T-helper 2 cell treated with Interferon-gamma antibody and Interleukin-4, amounts not matched to agents 5 μg/mL and 100 μg/mL, for 36 hours (primary cell): ENCODE measurements around the gene CLSTN1.
"Not testable (repeated sequence)": the region's sequence is repeated elsewhere in the genome, so short reads cannot be mapped to it uniquely, and the experiment has no call there.

Experiments used
- DNase-seq: peaks from one replicate; pipeline ENCODE4 v3.0.0; 2021; ENCODE audit warnings: low spot score
- H3K27ac Mint-ChIP-seq: one replicate; pipeline ENCODE4 v1.8.0; 2021; ENCODE audit warnings: mild to moderate bottlenecking, mixed read lengths
- H3K27me3 Mint-ChIP-seq: one replicate; pipeline ENCODE4 v1.8.0; 2021; ENCODE audit warnings: low read depth, mixed read lengths
- H3K36me3 Mint-ChIP-seq: one replicate; pipeline ENCODE4 v1.8.0; 2021; ENCODE audit warnings: low read depth, mixed read lengths
- H3K4me1 Mint-ChIP-seq: one replicate; pipeline ENCODE4 v1.8.0; 2021; ENCODE audit warnings: low read depth, mixed read lengths
- H3K4me3 Mint-ChIP-seq: one replicate; pipeline ENCODE4 v1.8.0; 2022; ENCODE audit warnings: mild to moderate bottlenecking, moderate library complexity, mixed read lengths
- H3K9me3 Mint-ChIP-seq: one replicate; pipeline ENCODE4 v1.8.0; 2021; ENCODE audit warnings: mixed read lengths

The CLSTN1 gene

GRCh38 chr1:9714257-9714718, 109.5 kb downstream of the CLSTN1 start:
- Mint-ChIP-seq H3K36me3 (peaks cover 74% of the 10 kb centered on the region), H3K27ac (peak overlapping the region; percentile 75), H3K4me3 (peak overlapping the region; percentile 26), H3K9me3 (no peaks in the 10 kb centered on the region), H3K27me3 (no peaks in the 10 kb centered on the region), H3K4me1 (peaks cover 40% of the 10 kb centered on the region)
- no peak for DNase-seq

GRCh38 chr1:9712767-9713166, 111.0 kb downstream of the CLSTN1 start:
- DNase-seq, H3K27me3 Mint-ChIP-seq, H3K4me3 Mint-ChIP-seq, H3K9me3 Mint-ChIP-seq: not testable (repeated sequence)
- Mint-ChIP-seq H3K27ac (peak overlapping the region; percentile 67), H3K4me1 (peaks cover 33% of the 10 kb centered on the region), H3K36me3 (peaks cover 66% of the 10 kb centered on the region)

GRCh38 chr1:9711466-9712020, 112.2 kb downstream of the CLSTN1 start:
- Mint-ChIP-seq H3K27ac (peak overlapping the region; percentile 36), H3K27me3 (no peaks in the 10 kb centered on the region), H3K4me1 (peaks cover 31% of the 10 kb centered on the region), H3K4me3 (no peak overlapping the region), H3K9me3 (no peaks in the 10 kb centered on the region), H3K36me3 (peaks cover 62% of the 10 kb centered on the region)
- DNase-seq: no peak

- Mint-ChIP-seq H3K27me3 (no peaks in the 10 kb centered on the region), H3K4me1 (peaks cover 40% of the 10 kb centered on the region), H3K36me3 (peaks cover 58% of the 10 kb centered on the region), H3K4me3 (no peak overlapping the region), H3K9me3 (no peaks in the 10 kb centered on the region), H3K27ac (peak overlapping the region; percentile 65)
- DNase-seq: no peak
Measured at GRCh38 chr1:9710037-9710436, 113.7 kb downstream of the CLSTN1 start.

GRCh38 chr1:9706178-9706577, 117.6 kb downstream of the CLSTN1 start:
- Mint-ChIP-seq H3K27ac (no peak overlapping the region), H3K4me3 (no peak overlapping the region), H3K9me3 (peaks cover 8% of the 10 kb centered on the region), H3K27me3 (no peaks in the 10 kb centered on the region), H3K4me1 (peaks cover 43% of the 10 kb centered on the region), H3K36me3 (peaks cover 65% of the 10 kb centered on the region)
- no peak for DNase-seq

- Mint-ChIP-seq H3K9me3 (peaks cover 8% of the 10 kb centered on the region), H3K4me3 (peak overlapping the region; percentile 0), H3K27ac (peak overlapping the region; percentile 71), H3K36me3 (peaks cover 65% of the 10 kb centered on the region), H3K27me3 (no peaks in the 10 kb centered on the region), H3K4me1 (peaks cover 49% of the 10 kb centered on the region)
- DNase-seq: no peak
Measured at GRCh38 chr1:9705337-9706093, 118.2 kb downstream of the CLSTN1 start.

- peaks cover 49% of the 10 kb centered on the region for H3K4me1 Mint-ChIP-seq
- peak overlapping the region; percentile 56 for H3K4me3 Mint-ChIP-seq
- peaks cover 67% of the 10 kb centered on the region for H3K36me3 Mint-ChIP-seq
- peak overlapping the region; percentile 55 for H3K27ac Mint-ChIP-seq
- H3K27me3 Mint-ChIP-seq: no peaks in the 10 kb centered on the region
- DNase-seq: no peak
- peaks cover 8% of the 10 kb centered on the region for H3K9me3 Mint-ChIP-seq
Measured at GRCh38 chr1:9703681-9704080, 120.1 kb downstream of the CLSTN1 start.

GRCh38 chr1:9703165-9703509, 120.6 kb downstream of the CLSTN1 start:
- DNase-seq: no peak
- peaks cover 8% of the 10 kb centered on the region for H3K9me3 Mint-ChIP-seq
- H3K36me3 Mint-ChIP-seq: peaks cover 71% of the 10 kb centered on the region
- no peaks in the 10 kb centered on the region for H3K27me3 Mint-ChIP-seq
- H3K4me3 Mint-ChIP-seq: peak overlapping the region; percentile 56
- H3K4me1 Mint-ChIP-seq: peaks cover 52% of the 10 kb centered on the region
- peak overlapping the region; percentile 55 for H3K27ac Mint-ChIP-seq

GRCh38 chr1:9701665-9702064, 122.1 kb downstream of the CLSTN1 start:
- DNase-seq: no peak
- Mint-ChIP-seq H3K27me3 (no peaks in the 10 kb centered on the region), H3K9me3 (peaks cover 8% of the 10 kb centered on the region), H3K27ac (no peak overlapping the region), H3K36me3 (peaks cover 69% of the 10 kb centered on the region), H3K4me3 (no peak overlapping the region), H3K4me1 (peaks cover 46% of the 10 kb centered on the region)

- DNase-seq: no peak
- Mint-ChIP-seq H3K27me3 (no peaks in the 10 kb centered on the region), H3K9me3 (peaks cover 8% of the 10 kb centered on the region), H3K36me3 (peaks cover 65% of the 10 kb centered on the region), H3K4me3 (no peak overlapping the region), H3K27ac (no peak overlapping the region), H3K4me1 (peaks cover 42% of the 10 kb centered on the region)
Measured at GRCh38 chr1:9700340-9700739, 123.4 kb downstream of the CLSTN1 start.

- peak overlapping the region; percentile 7 for H3K27ac Mint-ChIP-seq
- peaks cover 40% of the 10 kb centered on the region for H3K4me1 Mint-ChIP-seq
- no peak for DNase-seq
- H3K4me3 Mint-ChIP-seq: no peak overlapping the region
- H3K36me3 Mint-ChIP-seq: peaks cover 64% of the 10 kb centered on the region
- H3K27me3 Mint-ChIP-seq: no peaks in the 10 kb centered on the region
- H3K9me3 Mint-ChIP-seq: peaks cover 8% of the 10 kb centered on the region
Measured at GRCh38 chr1:9699361-9699760, 124.4 kb downstream of the CLSTN1 start.

- DNase-seq: no peak
- Mint-ChIP-seq H3K9me3 (no peaks in the 10 kb centered on the region), H3K27me3 (no peaks in the 10 kb centered on the region), H3K4me1 (peaks cover 26% of the 10 kb centered on the region), H3K27ac (no peak overlapping the region), H3K4me3 (no peak overlapping the region), H3K36me3 (peaks cover 57% of the 10 kb centered on the region)
Measured at GRCh38 chr1:9696793-9697192, 127.0 kb downstream of the CLSTN1 start.

GRCh38 chr1:9691691-9692090, 132.1 kb downstream of the CLSTN1 start:
- Mint-ChIP-seq H3K36me3 (peaks cover 43% of the 10 kb centered on the region), H3K4me3 (peak overlapping the region; percentile 84), H3K27me3 (no peaks in the 10 kb centered on the region), H3K4me1 (peaks cover 40% of the 10 kb centered on the region), H3K27ac (peak overlapping the region; percentile 52), H3K9me3 (no peaks in the 10 kb centered on the region)
- no peak for DNase-seq

- Mint-ChIP-seq H3K27me3 (no peaks in the 10 kb centered on the region), H3K4me3 (peak overlapping the region; percentile 84), H3K9me3 (no peaks in the 10 kb centered on the region), H3K36me3 (peaks cover 41% of the 10 kb centered on the region), H3K4me1 (peaks cover 43% of the 10 kb centered on the region), H3K27ac (peak overlapping the region; percentile 52)
- DNase-seq: peak; percentile 40
Measured at GRCh38 chr1:9691108-9691445, 132.7 kb downstream of the CLSTN1 start.
